Activated B cell treated with CpG ODN at 0.5 μM for 24 hours (primary cell): ENCODE results near the gene STK40. TPM values are rescaled to one million over a fixed set of nuclear protein-coding genes. Genes with fewer than 3 reads are reported as not detected.

Source experiments
- ATAC-seq: fragments of 200-7000 bp; cut with Tn5 transposase; one replicate; pipeline ENCODE4 v1.10.0; 2021; ENCODE audit warnings: low read depth, mild to moderate bottlenecking, moderate library complexity
- CTCF ChIA-PET: fragments of 350-600 bp; sonication (Branson Sonifier 250); formaldehyde crosslinking; loops from one replicate; lab custom pipeline; 2021; ENCODE audit warnings: antibody characterized with exemption; lab: Charles Lee
- POLR2A ChIA-PET: fragments of 350-600 bp; sonication (Branson Sonifier 250); formaldehyde crosslinking; loops from one replicate; lab custom pipeline; 2021; ENCODE audit warnings: antibody characterized with exemption; lab: Charles Lee
- DNase-seq: peaks from one replicate; pipeline ENCODE4 v3.0.0; 2022
- H3K27ac Mint-ChIP-seq: one replicate; pipeline ENCODE4 v1.8.0; 2020; ENCODE audit warnings: mixed read lengths
- H3K27me3 Mint-ChIP-seq: one replicate; pipeline ENCODE4 v1.8.0; 2021; ENCODE audit warnings: mixed read lengths
- H3K36me3 Mint-ChIP-seq: one replicate; pipeline ENCODE4 v1.8.0; 2021; ENCODE audit warnings: low read depth, mixed read lengths
- H3K4me1 Mint-ChIP-seq: one replicate; pipeline ENCODE4 v1.8.0; 2021; ENCODE audit warnings: mixed read lengths
- H3K4me3 Mint-ChIP-seq: one replicate; pipeline ENCODE4 v1.8.0; 2020; ENCODE audit warnings: mild to moderate bottlenecking, mixed read lengths
- H3K9me3 Mint-ChIP-seq: one replicate; pipeline ENCODE4 v1.8.0; 2020; ENCODE audit warnings: mixed read lengths
- intact Hi-C: fragments of 100-400 bp; cut with micrococcal nuclease; formaldehyde crosslinking; loops from one replicate; pipeline ENCODE4 v1.15.1; 2024
- total RNA-seq: library from RNA; stranded (reverse); gene quantifications from 2 replicates; pipeline ENCODE4 v1.2.3, GENCODE V29; 2022
- TF ChIP-seq, protein P1 (sequence below): fragments of 200-600 bp; IDR thresholded peaks from one replicate; pipeline ENCODE4 v1.8.0; 2022; ENCODE audit warnings: antibody characterized with exemption, mild to moderate bottlenecking

The STK40 gene
- total RNA-seq, 1 donor from 2014 or later, result 63.7 TPM

DNA sequence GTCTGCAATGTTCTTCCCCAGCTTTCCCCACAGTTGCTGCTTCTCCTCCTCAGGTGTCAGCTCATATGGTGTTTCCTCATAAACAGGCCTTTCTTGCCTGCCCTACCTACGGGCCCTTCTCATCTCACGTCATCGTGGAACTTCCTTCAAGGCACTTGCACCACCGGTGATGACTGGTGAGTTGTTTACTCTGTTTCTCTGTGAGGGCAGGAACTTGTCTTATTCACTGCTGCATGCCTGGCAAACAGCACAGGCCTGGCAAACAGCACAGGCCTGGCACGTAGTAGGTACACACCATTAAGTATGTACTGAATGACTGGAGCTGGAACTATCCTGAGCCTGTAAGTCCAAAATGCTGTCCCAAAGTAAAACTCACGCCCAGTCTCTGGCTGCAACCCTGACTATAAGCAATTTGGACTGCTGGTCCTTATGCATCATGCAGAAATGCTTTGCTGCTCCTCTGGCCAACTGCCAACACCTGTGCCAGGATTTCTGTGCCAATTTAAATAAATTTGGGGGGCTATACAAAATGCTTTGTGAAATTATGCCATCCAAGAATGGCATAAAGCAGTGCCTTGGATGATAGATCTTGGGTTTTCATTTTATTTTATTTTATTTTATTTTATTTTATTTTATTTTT, 25.7 kb downstream of the STK40 start:
- no peak for DNase-seq
- Mint-ChIP-seq H3K27me3 (no peaks in the 10 kb centered on the region), H3K27ac (peak overlapping the region; percentile 90), H3K36me3 (peaks cover 77% of the 10 kb centered on the region), H3K9me3 (no peaks in the 10 kb centered on the region), H3K4me3 (peak overlapping the region; percentile 63), H3K4me1 (peaks cover 21% of the 10 kb centered on the region)
- POLR2A ChIA-PET, result interaction anchor here (0.6 to 2.2 kb wide), 5 partner anchors 9 to 212 kb away, joined by 4 to 9 read pairs (median 4); partner anchors contain the start of genes LSM10 and STK40
- TF ChIP-seq, protein P1, sequence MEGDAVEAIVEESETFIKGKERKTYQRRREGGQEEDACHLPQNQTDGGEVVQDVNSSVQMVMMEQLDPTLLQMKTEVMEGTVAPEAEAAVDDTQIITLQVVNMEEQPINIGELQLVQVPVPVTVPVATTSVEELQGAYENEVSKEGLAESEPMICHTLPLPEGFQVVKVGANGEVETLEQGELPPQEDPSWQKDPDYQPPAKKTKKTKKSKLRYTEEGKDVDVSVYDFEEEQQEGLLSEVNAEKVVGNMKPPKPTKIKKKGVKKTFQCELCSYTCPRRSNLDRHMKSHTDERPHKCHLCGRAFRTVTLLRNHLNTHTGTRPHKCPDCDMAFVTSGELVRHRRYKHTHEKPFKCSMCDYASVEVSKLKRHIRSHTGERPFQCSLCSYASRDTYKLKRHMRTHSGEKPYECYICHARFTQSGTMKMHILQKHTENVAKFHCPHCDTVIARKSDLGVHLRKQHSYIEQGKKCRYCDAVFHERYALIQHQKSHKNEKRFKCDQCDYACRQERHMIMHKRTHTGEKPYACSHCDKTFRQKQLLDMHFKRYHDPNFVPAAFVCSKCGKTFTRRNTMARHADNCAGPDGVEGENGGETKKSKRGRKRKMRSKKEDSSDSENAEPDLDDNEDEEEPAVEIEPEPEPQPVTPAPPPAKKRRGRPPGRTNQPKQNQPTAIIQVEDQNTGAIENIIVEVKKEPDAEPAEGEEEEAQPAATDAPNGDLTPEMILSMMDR, result no peak
- ATAC-seq, result peak; percentile 68
- intact Hi-C loops, result no loop called here
- CTCF ChIA-PET, result interaction anchor here (0.7 to 2.3 kb wide), 3 partner anchors 8 to 210 kb away, joined by 3 to 11 read pairs (median 5); partner anchors contain the start of gene TRAPPC3

DNA sequence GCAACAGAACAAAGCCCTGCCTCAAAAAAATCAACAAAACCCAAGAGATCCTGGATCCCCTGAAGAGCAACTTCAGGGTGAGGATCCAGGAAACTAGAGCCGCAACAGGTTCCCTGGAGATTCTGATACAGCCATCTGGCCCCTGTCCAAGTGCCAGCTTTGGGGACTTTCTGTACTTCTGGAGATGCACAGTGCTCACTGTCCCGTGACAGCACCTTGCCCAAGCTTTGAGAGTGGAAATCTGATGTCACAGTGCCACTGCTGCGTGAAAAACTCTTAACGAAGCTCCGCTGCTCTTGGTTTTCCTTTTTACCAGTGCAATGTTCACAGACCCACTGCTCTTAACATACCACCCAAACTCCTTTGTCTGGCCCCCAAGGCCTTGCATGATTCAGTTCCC, 26.3 kb downstream of the STK40 start:
- Mint-ChIP-seq H3K4me3 (peak overlapping the region; percentile 63), H3K27me3 (no peaks in the 10 kb centered on the region), H3K27ac (peak overlapping the region; percentile 90), H3K9me3 (no peaks in the 10 kb centered on the region), H3K36me3 (peaks cover 83% of the 10 kb centered on the region), H3K4me1 (peaks cover 20% of the 10 kb centered on the region)
- ChIA-PET CTCF (interaction anchor here (0.7 to 2.3 kb wide), 3 partner anchors 9 to 210 kb away, joined by 3 to 11 read pairs (median 5); partner anchors contain the start of gene TRAPPC3), POLR2A (interaction anchor here (0.6 to 2.2 kb wide), 5 partner anchors 9 to 211 kb away, joined by 4 to 9 read pairs (median 4); partner anchors contain the start of genes LSM10 and STK40)
- TF ChIP-seq, protein P1, result no peak
- no peak for DNase-seq
- peak; percentile 82 for ATAC-seq
- intact Hi-C loops, result no loop called here

DNA sequence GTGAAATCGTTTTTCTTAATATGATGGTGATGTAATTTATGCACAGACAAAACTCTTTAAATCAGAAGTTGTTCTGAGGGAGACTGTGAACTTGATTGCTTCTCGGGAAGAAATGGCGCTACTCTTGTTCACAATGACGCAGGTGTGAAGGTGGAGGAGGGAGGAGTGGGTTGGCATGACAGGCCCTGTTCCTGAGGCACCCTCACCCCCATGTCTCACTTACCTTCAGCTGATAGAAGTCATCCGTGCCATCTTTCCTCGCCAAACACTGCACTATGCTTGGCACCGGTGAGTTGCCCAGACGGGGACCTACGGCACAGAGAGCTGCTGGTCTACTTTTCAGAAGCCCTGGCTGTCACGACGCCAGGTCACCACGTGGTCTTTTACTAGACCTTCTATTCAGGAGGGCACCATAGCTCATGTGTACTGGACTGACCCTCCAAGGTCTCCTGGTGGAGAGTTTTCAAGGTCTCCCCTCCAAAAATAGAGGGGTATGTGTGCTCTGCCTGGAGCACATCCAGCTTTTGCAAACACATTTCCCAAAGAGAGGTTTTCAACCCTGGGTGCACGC, 27.1 kb downstream of the STK40 start:
- intact Hi-C loops, result no loop called here
- POLR2A ChIA-PET, result interaction anchor here (1.2 to 2.2 kb wide), 3 partner anchors 8 to 39 kb away, joined by 4 to 9 read pairs (median 7); partner anchors contain the start of genes LSM10 and STK40
- ATAC-seq, result no peak
- Mint-ChIP-seq H3K27ac (no peak overlapping the region), H3K4me1 (peaks cover 20% of the 10 kb centered on the region), H3K9me3 (no peaks in the 10 kb centered on the region), H3K27me3 (no peaks in the 10 kb centered on the region), H3K36me3 (peaks cover 89% of the 10 kb centered on the region), H3K4me3 (no peak overlapping the region)
- TF ChIP-seq, protein P1, result no peak
- DNase-seq, result no peak
- CTCF ChIA-PET, result interaction anchor here (1.2 to 2.3 kb wide), 2 partner anchors 10 to 16 kb away, joined by 5 to 11 read pairs; no protein-coding TSS in a partner anchor

DNA sequence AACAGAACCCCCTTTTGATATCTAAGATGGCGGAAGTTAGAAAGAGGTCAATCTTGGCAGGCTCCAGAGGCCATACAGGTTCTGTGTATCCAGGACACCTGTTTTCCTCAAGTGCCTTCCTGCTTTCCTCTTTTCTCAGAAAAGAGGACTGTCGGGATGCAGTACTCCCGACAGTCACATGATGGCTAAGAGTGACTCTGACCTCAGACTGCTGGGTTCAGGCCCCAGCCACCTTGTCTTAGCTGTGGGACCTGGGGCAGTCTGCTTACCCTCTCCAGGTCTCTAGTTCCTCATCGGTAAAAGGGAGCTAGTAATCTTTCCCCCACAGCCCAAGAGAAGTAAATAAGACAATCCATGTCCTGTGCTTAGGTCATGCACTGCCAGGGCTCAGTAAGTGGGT, 29.9 kb downstream of the STK40 start:
- TF ChIP-seq, protein P1, result no peak
- H3K4me3 Mint-ChIP-seq, result no peak overlapping the region
- H3K36me3 Mint-ChIP-seq, result peaks cover 83% of the 10 kb centered on the region
- intact Hi-C loops, result no loop called here
- no peaks in the 10 kb centered on the region for H3K27me3 Mint-ChIP-seq
- POLR2A ChIA-PET, result no interaction called here
- DNase-seq, result no peak
- peaks cover 31% of the 10 kb centered on the region for H3K4me1 Mint-ChIP-seq
- H3K9me3 Mint-ChIP-seq, result no peaks in the 10 kb centered on the region
- CTCF ChIA-PET, result no interaction called here
- no peak overlapping the region for H3K27ac Mint-ChIP-seq
- ATAC-seq, result no peak

- POLR2A ChIA-PET, result interaction anchor here (0.9 kb wide), 1 partner anchor 36 kb away, joined by 4 read pairs; no protein-coding TSS in a partner anchor
- peaks cover 33% of the 10 kb centered on the region for H3K4me1 Mint-ChIP-seq
- no peak overlapping the region for H3K27ac Mint-ChIP-seq
- H3K9me3 Mint-ChIP-seq, result no peaks in the 10 kb centered on the region
- no peak overlapping the region for H3K4me3 Mint-ChIP-seq
- no peak for ATAC-seq
- no peak for DNase-seq
- TF ChIP-seq, protein P1, result no peak
- peaks cover 77% of the 10 kb centered on the region for H3K36me3 Mint-ChIP-seq
- CTCF ChIA-PET, result interaction anchor here (1.0 kb wide), 1 partner anchor 14 kb away, joined by 3 read pairs; no protein-coding TSS in a partner anchor
- H3K27me3 Mint-ChIP-seq, result no peaks in the 10 kb centered on the region
- intact Hi-C loops, result no loop called here
Measured at GRCh38 chr1:36354486-36354885, 31.2 kb downstream of the STK40 start.
